ENCODE measurements around the gene PRKCE. TPM values are rescaled to one million over a fixed set of nuclear protein-coding genes. Genes with fewer than 3 reads are reported as not detected.

The PRKCE gene
- total RNA-seq, 1 experiment from 2014 or later, result 12.1 TPM

DNA sequence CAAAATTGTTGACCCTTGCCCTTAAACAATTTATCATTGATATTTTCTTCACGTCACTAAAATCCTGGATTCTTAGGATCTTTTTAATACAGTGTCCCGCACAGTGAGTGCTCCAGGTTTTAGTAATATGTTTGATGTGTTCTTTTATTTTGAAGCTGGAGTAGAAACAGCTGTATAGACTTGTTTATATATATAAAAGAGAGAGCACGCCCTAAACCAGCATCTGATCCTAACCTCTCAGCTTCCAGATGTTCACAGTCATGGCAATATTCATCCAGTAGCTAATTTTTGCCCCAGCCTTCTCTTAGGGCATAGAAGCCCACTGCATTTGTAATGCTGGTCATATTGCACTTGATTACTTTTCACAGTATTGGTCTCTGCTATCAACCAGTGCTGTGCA lies 475.7 kb downstream of the PRKCE start:
- Mint-ChIP-seq H3K27me3 (ENCODE audit: insufficient read depth, unreplicated experiment) (no peaks in the 10 kb centered on the region), H3K27ac (ENCODE audit: low read depth, unreplicated experiment) (no peak overlapping the region), H3K36me3 (ENCODE audit: insufficient read depth, unreplicated experiment) (no peaks in the 10 kb centered on the region), H3K9me3 (ENCODE audit: unreplicated experiment) (no peaks in the 10 kb centered on the region), H3K4me1 (ENCODE audit: insufficient read depth, unreplicated experiment) (no peaks in the 10 kb centered on the region), H3K4me3 (ENCODE audit: unreplicated experiment) (no peak overlapping the region)
- TF ChIP-seq, protein P1, sequence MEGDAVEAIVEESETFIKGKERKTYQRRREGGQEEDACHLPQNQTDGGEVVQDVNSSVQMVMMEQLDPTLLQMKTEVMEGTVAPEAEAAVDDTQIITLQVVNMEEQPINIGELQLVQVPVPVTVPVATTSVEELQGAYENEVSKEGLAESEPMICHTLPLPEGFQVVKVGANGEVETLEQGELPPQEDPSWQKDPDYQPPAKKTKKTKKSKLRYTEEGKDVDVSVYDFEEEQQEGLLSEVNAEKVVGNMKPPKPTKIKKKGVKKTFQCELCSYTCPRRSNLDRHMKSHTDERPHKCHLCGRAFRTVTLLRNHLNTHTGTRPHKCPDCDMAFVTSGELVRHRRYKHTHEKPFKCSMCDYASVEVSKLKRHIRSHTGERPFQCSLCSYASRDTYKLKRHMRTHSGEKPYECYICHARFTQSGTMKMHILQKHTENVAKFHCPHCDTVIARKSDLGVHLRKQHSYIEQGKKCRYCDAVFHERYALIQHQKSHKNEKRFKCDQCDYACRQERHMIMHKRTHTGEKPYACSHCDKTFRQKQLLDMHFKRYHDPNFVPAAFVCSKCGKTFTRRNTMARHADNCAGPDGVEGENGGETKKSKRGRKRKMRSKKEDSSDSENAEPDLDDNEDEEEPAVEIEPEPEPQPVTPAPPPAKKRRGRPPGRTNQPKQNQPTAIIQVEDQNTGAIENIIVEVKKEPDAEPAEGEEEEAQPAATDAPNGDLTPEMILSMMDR (IDR thresholded peaks at IDR 0.05; ENCODE audit: unreplicated experiment), result no peak
- no peak for DNase-seq (ENCODE audit: unreplicated experiment)
- ChIA-PET POLR2A (no interaction called here), CTCF (interaction anchor here (0.7 to 0.9 kb wide), 3 partner anchors 19 to 167 kb away, joined by 3 read pairs; no protein-coding TSS in a partner anchor)
- BruUV-seq (replicated peaks), result no TSS peak
- intact Hi-C loops (cut with micrococcal nuclease), result no loop called here

DNA sequence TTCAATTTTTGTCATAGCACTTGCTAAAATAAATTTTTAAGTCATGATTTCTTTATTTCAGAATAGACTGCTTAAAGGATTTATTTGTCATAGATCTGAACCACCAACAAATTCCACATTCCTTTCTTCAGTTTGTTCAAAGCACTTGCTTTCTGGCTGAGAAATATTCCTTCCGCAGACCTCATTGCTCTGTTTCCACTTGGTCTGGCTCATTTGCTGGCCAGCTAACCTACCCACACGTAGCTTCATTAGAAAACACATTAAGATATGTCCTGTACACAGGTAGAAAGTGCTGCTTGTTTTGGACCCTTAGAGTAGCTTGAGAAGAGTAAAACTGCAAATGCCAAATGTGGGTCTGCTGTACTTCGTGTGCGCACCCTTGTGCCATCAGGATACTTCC lies 479.0 kb downstream of the PRKCE start:
- ChIA-PET POLR2A (no interaction called here), CTCF (no interaction called here)
- Mint-ChIP-seq H3K27ac (ENCODE audit: low read depth, unreplicated experiment) (no peak overlapping the region), H3K27me3 (ENCODE audit: insufficient read depth, unreplicated experiment) (no peaks in the 10 kb centered on the region), H3K9me3 (ENCODE audit: unreplicated experiment) (no peaks in the 10 kb centered on the region), H3K36me3 (ENCODE audit: insufficient read depth, unreplicated experiment) (no peaks in the 10 kb centered on the region), H3K4me3 (ENCODE audit: unreplicated experiment) (no peak overlapping the region), H3K4me1 (ENCODE audit: insufficient read depth, unreplicated experiment) (peaks cover 21% of the 10 kb centered on the region)
- no peak for DNase-seq (ENCODE audit: unreplicated experiment)
- intact Hi-C loops (cut with micrococcal nuclease), result no loop called here
- no TSS peak for BruUV-seq (replicated peaks)
- TF ChIP-seq, protein P1 (IDR thresholded peaks at IDR 0.05; ENCODE audit: unreplicated experiment), result no peak

DNA sequence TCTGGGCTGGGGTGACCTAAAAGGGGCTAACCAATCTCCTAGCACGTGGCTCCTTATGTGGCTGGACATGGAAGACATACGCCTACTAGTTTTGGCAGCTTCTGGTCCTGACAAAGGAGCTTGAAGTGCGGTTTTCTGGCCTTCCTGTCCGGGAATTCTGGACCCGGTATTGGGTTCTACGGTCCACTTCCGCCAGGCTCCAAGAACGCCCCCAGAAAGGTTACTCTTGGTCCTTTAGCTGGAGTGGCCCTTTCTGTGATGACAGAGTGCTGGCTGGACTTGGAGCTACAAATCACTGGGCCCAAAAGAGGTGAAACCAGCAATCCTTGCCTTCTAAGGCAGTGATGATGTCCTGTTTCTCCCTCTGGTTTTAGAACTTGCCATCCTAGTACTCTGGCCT lies 481.5 kb downstream of the PRKCE start:
- Mint-ChIP-seq H3K27ac (ENCODE audit: low read depth, unreplicated experiment) (no peak overlapping the region), H3K36me3 (ENCODE audit: insufficient read depth, unreplicated experiment) (no peaks in the 10 kb centered on the region), H3K9me3 (ENCODE audit: unreplicated experiment) (no peaks in the 10 kb centered on the region), H3K4me1 (ENCODE audit: insufficient read depth, unreplicated experiment) (peaks cover 25% of the 10 kb centered on the region), H3K4me3 (ENCODE audit: unreplicated experiment) (no peak overlapping the region), H3K27me3 (ENCODE audit: insufficient read depth, unreplicated experiment) (no peaks in the 10 kb centered on the region)
- no peak for DNase-seq (ENCODE audit: unreplicated experiment)
- intact Hi-C loops (cut with micrococcal nuclease), result no loop called here
- TF ChIP-seq, protein P1 (IDR thresholded peaks at IDR 0.05; ENCODE audit: unreplicated experiment), result no peak
- POLR2A ChIA-PET, result no interaction called here
- CTCF ChIA-PET, result interaction anchor here (0.9 kb wide), 1 partner anchor 10 kb away, joined by 3 read pairs; no protein-coding TSS in a partner anchor
- no TSS peak for BruUV-seq (replicated peaks)

DNA sequence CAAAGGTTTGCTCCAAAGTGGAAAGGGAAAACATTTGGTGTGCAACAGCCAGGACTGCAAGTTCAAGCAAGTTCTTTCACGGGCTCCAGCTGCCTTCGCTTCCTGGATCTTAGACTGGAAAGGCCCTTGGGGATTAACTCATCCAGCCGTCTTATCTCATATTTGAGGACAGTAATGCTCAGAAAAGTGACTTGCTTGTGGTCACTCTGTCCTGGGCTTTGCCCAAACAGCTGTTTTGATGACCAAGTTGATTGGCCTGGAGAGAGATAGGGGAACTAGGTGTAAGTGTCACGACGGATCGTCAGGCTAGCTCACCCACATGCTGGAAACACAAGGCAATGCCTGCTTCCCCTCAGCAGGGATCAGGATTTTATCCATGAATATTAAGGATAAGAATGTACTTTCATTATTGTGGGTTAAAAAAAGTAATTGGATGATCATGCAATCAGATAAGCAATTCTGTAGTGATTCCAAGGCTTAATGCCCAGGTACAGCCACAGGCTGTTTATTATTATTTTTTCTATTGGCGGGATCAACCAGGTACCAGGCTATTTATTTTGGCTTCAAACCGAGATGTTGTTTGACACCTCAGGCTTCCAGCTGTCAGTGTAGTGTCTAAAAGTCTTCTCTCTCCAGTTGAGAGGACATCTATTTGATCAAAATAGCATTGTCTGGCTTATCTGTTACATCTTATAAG lies 483.2 kb downstream of the PRKCE start:
- DNase-seq (ENCODE audit: unreplicated experiment), result peak; percentile 69
- BruUV-seq (replicated peaks), result no TSS peak
- no peaks in the 10 kb centered on the region for H3K36me3 Mint-ChIP-seq (ENCODE audit: insufficient read depth, unreplicated experiment)
- H3K27ac Mint-ChIP-seq (ENCODE audit: low read depth, unreplicated experiment), result peak overlapping the region; percentile 75
- H3K9me3 Mint-ChIP-seq (ENCODE audit: unreplicated experiment), result no peaks in the 10 kb centered on the region
- peak overlapping the region; percentile 46 for H3K4me3 Mint-ChIP-seq (ENCODE audit: unreplicated experiment)
- CTCF ChIA-PET, result interaction anchor here (0.9 to 1.9 kb wide), 3 partner anchors 15 to 72 kb away, joined by 3 to 8 read pairs (median 3); no protein-coding TSS in a partner anchor
- intact Hi-C loops (cut with micrococcal nuclease), result no loop called here
- POLR2A ChIA-PET, result interaction anchor here (0.6 to 2.1 kb wide), 11 partner anchors 12 to 202 kb away, joined by 3 to 9 read pairs (median 4); no protein-coding TSS in a partner anchor
- TF ChIP-seq, protein P1 (IDR thresholded peaks at IDR 0.05; ENCODE audit: unreplicated experiment), result no peak
- H3K4me1 Mint-ChIP-seq (ENCODE audit: insufficient read depth, unreplicated experiment), result peaks cover 25% of the 10 kb centered on the region
- H3K27me3 Mint-ChIP-seq (ENCODE audit: insufficient read depth, unreplicated experiment), result no peaks in the 10 kb centered on the region

Measured in MCF 10A (cell line).